ENCODE results near the gene LZTS3.
A peak's percentile ranks its signal among the peaks of the same experiment; 100 is the strongest.
"Not testable (repeated sequence)": the region's sequence is repeated elsewhere in the genome, so short reads cannot be mapped to it uniquely, and the experiment has no call there.

LZTS3 gene

DNA sequence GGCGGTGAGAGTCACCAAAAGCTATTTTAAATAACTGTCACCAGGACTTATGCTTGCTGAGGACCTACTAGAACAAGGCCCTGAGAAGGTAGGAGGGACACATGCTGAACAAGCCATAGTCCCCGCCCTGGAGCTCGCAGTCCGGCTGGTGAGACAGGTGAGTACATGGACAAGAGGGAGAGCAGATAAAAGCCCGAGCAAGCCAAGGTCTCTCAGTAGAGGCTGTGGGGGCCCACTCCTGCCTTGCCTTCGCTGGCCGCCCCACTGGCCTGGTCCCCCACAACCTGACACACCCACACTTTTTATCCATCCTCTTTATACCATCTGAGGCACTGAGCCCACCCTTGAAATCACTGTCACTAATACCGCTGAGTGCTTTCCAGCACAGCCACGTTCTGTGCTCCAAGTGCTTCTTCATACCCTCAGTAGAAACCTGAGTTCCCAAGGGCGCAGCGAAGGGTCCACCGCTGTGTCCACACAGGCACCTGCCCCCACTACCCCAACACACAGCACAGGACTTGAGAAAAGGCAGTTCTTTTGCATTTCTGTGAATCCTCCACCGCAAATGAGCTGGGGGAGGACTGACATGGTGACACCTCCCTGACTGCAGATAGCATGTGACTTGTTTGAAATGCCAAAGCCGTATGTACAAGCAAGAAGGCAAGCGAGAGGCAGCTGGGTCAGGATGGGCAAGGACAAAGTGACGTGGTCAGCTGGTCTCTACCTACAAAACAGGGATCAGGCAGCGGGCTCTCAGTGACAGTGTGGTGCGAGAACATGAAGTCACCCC is 19.1 kb upstream of the LZTS3 start:
- DNase-seq: no peak

DNA sequence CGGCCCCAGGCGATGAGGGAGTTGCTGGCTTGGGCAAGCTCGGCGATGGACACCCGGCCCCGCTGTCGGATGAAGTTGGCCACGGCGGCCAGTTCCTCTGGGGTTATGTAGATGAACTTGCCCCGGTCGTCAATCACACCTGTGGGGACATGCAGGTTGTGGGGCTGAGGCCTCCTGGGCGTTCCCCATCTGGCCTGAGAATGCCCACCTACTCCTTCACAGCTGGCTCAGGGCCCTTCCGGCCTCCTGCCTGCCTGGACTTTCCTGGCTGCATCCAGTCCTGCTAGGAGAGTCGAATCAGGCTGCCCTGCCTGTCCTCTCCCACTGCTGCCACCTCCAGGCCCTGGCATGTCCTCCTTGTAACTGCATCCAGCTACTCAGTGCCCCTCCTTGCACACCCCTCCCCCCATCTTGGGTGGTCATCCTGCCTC is 17.3 kb upstream of the LZTS3 start:
- no peak for DNase-seq

DNA sequence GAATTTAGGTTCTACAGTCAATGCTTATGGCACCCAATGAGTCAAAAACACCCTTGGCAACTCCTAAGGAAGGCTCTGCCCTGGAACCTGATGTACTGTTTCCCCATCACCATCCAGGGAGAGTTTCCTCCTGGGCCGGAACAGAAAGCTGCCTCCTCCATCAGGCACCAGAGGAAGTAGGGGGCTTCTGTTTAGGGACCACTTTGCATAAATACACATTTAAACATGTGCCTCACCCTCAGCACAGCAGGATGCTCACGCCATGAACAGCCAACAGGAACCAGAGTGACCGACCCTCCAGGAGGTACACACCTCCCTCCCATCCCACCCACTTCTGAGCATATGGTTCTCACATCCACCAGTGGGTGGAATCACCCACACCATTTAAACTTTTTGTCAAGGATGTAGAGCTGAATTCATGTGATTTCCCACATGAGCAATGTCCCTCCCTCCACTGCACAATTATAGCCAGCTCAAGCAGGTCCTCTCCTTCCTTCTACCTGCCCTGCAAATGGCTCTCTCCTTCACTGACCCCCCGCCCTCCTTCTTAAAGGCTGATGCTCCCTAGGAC is 16.3 kb upstream of the LZTS3 start:
- DNase-seq: no peak

DNA sequence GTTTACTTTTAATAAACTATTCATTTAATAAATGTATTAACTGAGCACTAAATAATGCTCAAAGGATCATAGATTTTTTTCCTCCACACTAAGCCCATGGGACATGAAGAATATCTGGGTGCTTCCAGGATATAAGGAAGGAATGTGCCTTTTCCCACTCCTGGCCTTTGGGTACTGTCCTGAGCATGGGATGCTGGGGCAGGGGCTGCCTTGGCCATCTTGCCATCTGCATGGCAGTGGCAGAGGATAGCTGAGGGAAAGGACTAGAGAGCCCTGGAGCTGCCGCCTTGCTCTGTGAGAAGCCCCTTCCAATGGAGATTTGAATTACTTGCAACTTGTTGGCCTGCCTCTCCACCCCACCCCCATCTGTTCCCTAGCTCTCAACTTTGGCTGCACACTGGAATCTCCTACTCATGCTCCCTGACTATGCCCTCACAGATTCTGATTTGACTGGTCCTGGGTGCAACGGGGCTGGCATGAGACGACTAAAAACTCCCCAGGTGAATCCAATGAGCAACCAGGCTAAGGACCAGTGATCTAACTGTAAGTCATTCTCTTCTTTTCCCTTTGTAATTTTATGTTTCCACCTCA is 15.6 kb upstream of the LZTS3 start:
- no peak for DNase-seq

DNA sequence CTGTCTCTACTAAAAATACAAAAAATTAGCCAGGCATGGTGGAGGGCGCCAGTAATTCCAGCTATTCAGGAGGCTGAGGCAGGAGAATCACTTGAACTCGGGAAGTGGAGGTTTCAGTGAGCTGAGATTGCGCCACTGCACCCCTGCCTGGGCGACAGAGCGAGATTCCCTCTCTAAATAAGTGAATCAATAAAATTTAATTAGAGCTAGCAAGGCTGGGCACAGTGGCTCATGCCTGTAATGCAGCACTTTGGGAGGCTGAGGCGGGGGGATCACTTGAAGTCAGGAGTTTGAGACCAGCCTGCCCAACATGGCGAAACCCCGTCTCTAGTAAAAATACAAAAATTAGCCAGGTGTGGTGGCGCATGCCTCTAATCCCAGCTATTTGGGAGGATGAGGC is 14.5 kb upstream of the LZTS3 start:
- DNase-seq: not testable (repeated sequence)

DNA sequence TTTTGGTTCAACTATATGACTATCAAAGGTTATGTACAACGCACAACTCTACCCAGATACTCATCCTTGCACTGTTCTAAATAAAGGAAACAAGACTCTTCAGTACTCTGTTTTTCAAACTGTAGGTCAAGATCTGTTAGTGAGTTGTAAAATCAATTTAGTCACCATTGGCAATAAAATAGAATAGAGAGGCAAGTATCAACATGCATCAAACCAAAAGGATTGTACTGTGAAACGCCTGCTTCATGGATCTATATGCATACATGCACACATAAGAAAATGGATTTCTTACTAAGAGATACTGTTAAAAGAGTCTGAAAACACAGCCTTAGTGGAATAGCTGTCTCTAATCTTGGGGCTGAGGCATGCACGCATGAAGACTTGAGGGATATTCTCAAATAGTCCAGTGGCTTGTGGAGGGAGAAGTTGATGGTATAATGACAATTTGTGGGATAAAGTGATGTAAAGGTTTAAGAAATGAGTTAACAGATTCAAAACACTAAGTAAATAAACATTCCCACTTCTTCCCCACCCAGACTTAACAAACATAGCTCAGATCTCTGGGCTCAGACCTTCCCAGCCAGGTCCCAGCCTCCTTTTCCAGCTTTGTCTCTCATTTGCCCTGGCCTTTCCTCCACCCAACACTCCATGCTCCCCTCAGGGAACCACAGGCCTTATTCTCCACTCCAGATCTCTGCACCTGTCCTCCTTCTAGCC is 10.7 kb upstream of the LZTS3 start:
- no peak for DNase-seq

DNA sequence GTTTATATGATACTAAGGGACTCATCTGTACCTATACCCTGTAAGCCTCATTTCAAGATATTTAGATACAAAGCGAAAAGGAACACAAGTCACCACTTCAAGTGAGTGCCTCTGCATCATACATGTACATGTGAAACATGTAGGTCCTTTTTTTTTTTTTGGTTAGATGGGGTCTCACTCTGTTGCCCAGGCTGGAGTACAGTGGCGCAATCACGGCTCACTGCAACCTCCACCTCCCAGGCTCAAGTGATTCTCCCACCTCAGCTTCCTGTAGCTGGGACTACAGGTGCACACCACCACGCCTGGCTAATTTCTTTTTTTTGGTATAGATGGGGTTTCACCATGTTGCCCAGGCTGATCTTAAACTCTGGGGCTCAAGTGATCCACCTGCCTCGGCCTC is 9.1 kb upstream of the LZTS3 start:
- DNase-seq: not testable (repeated sequence)

DNA sequence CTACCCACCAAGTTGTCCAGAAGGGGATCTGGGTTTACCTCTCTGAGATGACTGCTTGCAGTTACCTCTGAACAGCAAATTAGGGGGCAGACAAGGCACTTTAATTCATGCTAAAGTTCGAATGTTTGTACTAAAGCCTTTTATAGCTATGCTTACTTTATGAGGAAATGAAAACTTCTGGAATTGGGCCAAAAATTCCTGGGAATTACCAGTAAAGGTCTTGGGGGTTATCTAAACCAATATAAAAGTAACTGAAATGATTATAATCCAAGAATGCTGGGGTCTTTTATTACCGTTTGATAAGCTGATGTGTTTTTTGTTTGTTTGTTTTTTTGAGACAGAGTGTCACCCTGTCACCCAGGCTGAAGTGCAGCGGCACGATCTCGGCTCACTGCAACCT is 7.9 kb upstream of the LZTS3 start:
- no peak for DNase-seq

DNA sequence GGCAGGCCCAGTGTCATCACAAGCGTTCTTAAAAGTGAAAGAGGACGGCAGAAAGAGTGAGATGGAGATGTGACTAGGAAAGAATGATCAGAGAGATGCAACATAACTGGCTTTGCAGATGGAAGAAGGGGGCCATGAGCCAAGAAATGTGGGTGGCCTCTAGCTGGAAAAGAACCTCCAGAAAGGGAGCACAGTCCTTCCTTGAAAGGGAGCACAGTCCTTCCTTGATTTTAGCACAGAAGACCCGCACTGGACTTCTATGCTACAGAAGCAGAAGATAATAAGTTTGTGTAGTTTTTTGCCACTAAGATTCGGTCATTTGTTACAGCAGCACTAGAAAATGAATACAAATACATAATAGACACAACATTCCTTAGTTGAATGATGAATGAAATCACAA is 7.0 kb upstream of the LZTS3 start:
- no peak for DNase-seq

DNA sequence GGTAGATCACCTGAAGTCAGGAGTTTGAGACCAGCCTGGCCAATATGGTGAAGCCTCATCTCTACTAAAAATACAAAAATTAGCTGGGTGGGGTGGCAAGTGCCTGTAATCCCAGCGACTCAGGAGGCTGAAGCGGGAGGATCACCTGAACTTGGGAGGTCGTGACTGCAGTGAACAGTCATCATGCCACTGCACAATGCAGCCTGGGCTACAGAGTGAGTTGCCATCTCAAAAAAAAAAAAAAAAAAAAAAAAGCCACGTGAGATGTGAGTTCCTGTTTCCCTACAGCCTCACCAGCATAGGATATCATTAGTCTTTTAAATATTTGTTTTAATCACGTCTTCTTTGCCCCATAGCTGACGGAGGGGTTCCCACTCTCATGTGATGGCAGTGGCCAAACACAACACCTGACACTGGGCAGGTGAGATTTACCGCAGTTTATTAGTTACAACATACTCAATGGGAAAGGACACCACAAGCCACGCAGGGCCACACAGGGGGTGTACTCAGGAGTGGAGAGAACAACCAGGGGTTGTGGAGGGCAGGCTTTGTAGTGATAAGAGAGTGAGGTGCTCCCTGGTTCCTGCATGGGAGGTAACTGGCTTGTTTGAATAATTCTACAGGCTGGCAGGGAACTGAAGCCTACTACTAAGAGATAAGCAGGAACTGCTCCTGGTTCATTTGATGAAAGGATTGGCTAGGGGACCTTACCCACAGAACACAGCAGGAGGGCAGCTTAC is 4.6 kb upstream of the LZTS3 start:
- no peak for DNase-seq

DNA sequence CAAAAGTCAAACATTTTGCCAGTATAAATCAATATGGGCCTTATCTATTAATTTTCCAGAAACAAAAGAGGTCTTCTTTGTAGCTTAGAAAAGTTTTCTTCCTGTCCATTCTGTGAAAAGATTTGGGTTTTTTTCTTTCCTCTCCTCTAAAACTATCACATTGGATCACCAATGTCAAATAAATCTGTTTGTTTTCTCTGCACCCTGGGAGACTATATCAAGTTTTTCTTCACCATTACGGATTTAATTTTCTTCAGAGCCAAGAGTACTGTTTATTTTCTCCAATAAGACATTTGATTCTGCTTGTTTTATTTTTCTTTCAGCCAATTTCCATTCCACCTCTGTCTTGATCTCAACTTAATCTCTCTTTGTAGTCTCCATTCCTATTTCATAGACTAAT is 1.9 kb upstream of the LZTS3 start:
- no peak for DNase-seq

DNA sequence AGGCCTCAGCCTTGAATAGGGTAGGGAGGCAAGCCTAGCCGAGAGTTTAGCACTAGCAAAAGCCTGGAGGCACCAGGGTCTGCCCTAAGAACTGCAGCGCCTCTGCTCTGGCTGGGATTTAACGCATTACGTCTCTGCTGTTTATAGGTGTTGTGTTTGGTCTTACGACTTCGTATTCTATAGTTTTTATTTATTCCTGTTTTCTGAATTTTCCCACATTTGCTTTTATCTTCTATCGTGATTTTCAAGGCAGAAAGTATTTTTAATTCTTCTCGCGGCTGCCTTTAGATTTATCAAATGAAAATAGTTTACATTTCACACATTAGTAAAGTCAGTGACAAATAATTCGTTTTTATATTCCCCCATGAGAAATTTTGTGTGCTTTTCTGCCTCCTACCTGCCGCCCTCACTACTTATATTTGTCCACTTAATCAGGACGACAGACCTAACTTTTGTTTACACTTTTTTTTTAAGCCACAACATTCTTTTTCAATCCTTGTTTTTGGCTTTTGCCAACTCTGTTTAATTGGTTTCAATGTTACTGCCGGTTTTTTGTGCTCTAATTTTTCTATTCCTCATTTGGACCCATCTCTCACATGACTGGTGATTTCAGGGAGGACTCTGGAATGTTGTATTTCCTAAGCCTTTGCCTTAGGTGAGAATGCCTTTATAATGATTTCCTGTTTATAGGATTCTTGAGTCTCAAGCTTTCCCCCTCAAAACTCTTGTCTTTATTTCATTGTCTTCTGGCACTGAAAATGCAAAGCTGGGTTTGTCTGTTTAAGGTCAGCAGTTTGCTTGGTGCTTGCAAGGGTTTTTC is 1.3 kb upstream of the LZTS3 start:
- DNase-seq: no peak

DNA sequence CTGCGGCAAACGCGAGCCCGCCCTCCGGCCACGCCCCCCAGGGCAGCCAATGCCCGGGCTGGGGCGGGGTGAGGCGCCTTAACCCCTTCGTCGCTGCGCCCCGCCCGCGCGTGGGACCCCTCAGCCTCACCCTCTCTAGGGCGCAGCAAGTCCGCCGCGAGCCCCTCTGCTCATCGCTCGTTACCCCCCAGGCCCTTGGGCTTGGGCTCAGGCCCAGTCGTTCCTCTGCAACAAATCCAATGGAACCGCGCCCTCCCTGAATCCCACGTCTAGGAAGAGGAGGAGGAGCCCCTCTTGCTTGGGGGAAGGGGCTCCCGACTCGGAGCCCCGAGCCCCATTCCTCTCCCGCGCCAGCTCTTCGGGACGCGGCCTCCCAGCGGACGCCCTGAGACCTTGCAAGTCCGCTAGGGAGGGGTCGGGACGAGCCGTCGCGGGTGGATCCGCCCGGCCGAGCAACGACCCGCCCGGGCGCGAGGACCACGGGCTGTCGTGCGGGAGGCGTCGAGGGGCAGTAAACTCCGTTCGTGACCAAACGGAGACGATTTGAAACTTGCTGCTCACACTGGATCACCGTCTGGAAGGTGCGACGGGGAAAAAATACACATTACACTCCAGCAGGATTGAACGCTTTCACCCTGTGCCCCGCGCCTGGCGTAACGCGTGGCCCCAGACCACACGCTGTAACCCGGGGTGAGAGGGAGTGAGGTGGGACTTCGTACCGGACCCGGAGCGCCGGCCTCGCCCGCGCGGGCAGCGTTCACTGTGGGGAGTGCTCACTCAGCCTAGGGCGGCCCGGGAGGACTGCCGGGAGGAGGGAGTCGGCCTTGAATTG is 477 bp upstream of the LZTS3 start:
- peak; percentile 81 for DNase-seq

DNA sequence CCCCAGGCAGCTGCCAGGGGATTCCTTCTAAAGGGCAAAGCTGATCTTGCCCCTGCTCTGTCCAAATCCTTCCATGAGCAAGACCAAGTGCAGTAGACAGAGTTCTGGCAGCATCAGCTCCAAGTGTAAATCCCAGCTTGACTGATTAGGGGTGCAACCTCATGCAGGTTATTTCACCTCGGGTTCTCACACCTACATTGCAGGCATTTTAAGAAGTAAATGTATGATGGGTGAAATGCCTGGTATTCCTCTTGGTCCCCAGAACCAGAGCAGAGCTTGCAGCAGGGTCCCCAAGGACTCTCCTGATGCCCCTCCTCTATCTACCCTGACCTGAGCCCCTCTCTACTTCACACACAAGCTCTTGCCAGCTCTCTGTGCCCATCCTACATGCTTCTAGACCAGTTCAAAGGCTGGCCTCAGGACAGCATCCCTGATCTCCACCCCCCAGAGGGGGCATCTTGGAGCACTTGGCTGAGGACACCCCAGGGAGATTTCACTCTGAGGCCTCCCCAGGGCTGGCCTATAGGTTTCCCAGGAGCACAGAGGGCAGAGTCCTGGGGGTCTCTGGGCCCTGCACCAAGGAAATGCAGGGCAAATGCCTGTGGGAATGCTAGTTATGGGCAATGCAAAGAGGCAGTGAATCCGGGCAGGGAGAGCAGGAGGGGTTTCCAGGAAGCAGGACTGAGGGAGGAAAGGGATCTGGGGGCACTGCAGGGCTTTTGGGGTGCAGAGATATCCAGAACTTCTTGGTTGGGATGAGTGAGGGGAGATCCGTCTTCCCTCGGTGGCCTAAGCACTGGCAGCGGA is 1.0 kb downstream of the LZTS3 start:
- DNase-seq: no peak

DNA sequence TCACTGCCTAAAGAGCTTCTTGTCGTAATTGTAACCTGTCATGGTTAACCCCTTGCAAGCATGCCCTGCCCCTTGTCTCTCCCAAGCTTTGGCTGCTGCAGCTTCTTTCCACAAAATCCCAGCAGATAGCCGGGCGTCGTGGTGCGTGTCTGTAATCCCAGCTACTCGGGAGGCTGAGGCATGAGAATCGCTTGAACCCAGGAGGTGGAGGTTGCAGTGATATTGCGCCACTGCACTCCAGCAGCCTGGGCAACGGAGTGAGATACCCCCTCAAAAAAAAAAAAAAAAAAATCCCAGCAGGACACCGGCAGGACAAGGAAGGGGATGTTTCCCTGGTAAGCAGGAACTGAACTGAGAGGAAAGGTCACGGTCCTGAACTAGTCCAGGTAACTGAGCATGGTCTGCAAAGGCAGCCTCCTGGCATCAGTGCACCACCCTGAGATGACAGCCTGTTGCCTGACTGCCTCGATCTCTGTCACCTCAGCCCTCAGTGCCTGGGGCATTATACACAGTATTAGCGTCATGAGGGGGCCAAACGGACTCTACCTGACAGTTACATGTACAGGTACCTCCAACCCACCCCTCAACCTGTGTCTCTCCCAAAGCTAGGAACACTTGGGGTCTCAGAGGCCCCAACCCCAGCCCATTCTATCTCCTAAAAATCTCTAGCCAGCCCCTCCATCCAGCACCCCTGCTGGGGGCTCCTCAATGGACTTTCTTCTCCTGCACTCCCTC is 1.8 kb downstream of the LZTS3 start:
- no peak for DNase-seq

DNA sequence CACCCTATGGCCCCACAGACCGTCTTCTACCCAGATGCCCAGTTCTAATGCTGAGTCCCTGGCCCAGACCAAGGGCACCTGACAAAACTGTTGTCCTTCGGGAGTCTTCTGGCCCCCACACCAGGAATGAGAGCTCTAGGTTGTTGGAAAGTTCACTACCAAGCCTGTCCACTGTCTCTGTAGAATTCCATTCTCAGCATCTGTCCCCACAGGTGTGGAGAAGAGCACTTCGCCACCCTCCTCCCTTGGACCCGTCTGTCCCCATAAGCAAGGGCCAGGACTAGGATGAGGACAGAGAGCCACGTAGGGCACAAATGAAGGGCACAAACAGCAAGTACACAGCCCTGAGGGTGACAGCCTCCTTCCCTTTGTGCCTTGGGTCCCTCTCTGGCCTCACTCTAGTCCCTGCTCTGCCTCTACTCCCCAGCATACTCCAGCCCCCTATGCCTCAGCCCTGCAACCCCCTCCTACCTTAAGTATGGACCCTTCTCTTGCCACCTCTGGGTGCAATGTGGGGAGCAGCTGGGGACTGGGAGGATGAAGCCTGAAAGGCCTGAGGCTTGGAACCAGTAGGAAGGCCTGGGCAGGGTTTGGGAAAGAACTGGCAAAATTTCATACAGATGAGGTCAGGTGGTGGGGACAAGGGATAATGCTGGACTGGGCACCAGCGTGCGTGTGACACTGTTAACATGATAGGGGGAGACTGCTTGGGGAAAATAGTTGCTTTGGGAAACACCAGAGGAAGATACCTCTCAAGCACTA is 4.3 kb downstream of the LZTS3 start:
- DNase-seq: no peak

DNA sequence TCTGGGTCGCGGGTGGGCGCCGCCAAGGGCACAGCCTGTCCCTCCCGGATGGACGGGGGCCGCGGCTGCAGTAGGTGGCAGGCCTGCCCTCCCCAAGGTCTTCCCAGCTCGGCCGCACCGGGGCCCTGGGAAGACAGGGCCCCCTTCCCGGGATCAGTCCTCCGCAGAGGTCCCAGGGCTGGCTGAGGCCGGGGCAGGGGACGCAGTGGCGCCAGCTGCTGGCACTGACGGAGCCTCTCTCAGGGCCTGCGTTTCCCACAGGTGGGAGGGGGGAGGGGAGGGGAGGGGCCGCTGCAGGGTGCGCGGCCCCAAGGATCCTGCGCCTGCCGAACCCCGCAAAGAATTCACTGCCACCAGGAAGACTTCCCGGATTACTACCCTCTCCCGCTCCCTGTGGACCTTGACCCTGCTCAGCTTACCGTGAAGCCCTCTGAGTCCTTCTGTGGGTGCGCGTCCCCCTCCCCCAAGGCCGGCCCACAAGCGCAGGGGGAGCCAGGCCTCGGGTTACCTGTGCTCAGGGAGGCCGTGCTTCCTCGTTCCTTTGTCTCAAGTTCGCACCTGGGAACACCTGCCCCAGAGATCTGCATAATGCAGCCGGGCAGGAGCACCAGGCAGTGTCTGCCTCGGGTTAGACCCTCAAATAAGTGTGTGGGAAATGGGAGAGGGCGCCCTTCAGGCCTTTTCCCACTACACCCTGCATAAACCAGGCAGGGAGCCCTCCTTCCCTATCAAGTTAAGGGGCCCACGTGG is 5.1 kb downstream of the LZTS3 start:
- no peak for DNase-seq

DNA sequence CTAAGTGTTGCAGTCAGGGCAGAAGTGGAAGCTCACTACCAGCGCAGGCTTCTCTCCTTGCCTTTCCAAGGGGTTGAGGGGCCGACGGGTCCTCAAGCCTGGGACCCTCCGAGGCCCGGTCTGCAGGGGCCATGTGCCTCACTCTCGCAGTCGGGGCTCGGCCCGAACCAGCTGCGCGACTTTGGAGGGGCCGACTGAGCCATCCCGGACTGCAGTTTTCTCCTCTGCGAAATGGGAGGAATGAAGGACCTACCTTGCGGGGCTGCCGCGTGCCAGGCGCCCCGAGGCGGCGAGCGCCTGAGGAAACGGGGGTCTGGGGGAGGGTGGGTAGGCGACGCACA is 5.6 kb downstream of the LZTS3 start:
- DNase-seq: no peak

Measured in fibroblast of skin of abdomen (primary cell).